ENCODE data around the gene KIAA1671.

KIAA1671 gene

GRCh38 chr22:25208743-25209505 lies 256.4 kb downstream of the KIAA1671 start:
- H3K4me3 ChIP-seq (ENCODE audit: low read depth, low read length): no peak overlapping the region
- no peak for DNase-seq (ENCODE audit: low read depth, low spot score)
- TF ChIP-seq CTCF (IDR thresholded peaks at IDR 0.05; ENCODE audit: low read depth, low read length): no peak
- in situ Hi-C loops (cut with HindIII; ENCODE audit: low sequenced_read_pairs): no loop called here

DNA sequence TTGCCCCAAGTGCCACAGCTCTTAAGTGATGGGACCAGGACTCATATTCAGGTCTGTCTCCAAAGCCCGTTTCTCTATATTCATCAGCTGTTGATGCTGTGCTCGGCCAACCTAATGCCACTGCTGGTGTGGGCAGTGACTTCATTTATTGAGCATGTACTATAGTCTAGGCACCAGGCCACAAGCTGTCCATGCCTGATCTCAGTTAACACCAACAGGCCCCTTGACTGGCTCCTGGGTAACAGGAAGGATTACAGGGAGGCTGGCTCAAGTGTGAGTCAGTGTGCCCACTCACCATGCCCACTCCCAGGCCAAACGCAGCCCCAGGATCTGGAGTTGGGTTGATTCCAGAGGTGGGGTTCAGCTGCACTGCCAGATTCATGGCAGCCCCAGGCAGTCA lies 258.3 kb downstream of the KIAA1671 start:
- no peak for DNase-seq (ENCODE audit: low read depth, low spot score)
- no peak overlapping the region for H3K4me3 ChIP-seq (ENCODE audit: low read depth, low read length)
- no peak for TF ChIP-seq CTCF (IDR thresholded peaks at IDR 0.05; ENCODE audit: low read depth, low read length)
- in situ Hi-C loops (cut with HindIII; ENCODE audit: low sequenced_read_pairs): no loop called here

- no peak for DNase-seq (ENCODE audit: low read depth, low spot score)
- TF ChIP-seq CTCF (IDR thresholded peaks at IDR 0.05; ENCODE audit: low read depth, low read length): no peak
- in situ Hi-C loops (cut with HindIII; ENCODE audit: low sequenced_read_pairs): no loop called here
- H3K4me3 ChIP-seq (ENCODE audit: low read depth, low read length): no peak overlapping the region
These were observed 259.8 kb downstream of the KIAA1671 start for GRCh38 chr22:25212337-25212736.

DNA sequence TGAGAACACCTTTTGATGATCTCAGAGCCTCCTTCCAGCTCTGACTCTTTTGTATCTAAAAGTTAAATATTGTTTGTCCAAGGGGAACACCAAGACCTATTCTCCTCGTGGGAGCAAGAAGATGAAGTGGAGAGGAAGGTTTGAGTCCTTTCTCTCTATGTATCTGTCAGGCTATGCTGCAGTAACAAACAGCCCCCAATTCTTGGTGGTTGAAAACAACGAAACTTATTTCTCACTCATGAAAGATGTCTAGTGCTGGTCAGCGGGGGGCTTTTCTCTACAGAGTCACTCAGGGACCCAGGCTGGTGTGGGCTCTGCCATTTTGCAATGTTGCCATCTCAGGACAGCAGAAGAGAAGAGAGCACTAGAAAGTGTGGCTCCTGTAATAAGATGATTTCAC lies 260.7 kb downstream of the KIAA1671 start:
- no peak overlapping the region for H3K4me3 ChIP-seq (ENCODE audit: low read depth, low read length)
- in situ Hi-C loops (cut with HindIII; ENCODE audit: low sequenced_read_pairs): no loop called here
- no peak for TF ChIP-seq CTCF (IDR thresholded peaks at IDR 0.05; ENCODE audit: low read depth, low read length)
- no peak for DNase-seq (ENCODE audit: low read depth, low spot score)

DNA sequence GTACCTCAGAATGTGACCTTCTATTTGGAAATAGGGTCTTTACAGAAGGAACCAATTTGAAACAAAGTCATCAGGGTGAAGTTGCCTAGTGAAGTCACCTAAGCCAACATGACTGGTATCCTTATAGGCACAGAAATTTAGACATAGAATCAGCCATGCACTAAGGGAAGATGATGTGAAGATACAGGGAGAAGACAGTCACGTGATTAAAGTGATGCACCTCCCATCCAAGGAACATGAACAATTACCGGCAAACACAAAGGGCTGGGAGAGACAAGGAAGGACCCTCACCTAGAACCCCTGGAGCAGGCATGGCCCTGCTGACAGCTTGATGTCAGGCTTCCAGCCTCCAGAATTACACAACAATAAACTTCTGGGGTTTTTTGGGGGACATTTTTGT lies 263.7 kb downstream of the KIAA1671 start:
- in situ Hi-C loops (cut with HindIII; ENCODE audit: low sequenced_read_pairs): no loop called here
- no peak for TF ChIP-seq CTCF (IDR thresholded peaks at IDR 0.05; ENCODE audit: low read depth, low read length)
- DNase-seq (ENCODE audit: low read depth, low spot score): no peak
- no peak overlapping the region for H3K4me3 ChIP-seq (ENCODE audit: low read depth, low read length)

DNA sequence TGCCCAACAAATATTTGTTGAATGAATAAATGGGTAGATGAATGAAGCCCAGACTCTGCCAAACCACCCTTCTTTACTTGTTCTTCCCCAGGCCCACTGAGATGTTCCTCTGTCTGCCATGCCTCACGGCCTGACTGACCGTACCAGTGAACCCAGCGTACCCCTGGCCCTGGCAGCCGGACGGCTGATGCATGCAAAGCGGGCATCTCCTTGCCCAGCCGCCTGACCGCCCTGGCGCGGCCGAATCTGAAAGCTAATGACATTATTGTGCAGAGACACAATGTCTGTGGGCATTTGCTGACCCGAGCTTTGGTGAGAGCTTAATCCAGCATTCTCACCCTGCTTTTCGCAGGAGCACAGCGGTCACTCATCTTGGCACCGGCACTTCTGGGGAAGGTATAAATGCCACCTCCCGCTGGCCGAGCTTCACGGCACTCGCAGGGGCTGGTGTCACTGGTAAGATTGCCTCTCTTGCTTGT lies 266.7 kb downstream of the KIAA1671 start, which contains the start of gene CRYBB2:
Gene CRYBB2, plus strand, starts transcription at position 429 of the 479 bp plus-strand sequence. CDS start 1,791 bp downstream, outside the sequence.
- TF ChIP-seq CTCF (IDR thresholded peaks at IDR 0.05; ENCODE audit: low read depth, low read length): no peak
- no peak for DNase-seq (ENCODE audit: low read depth, low spot score)
- in situ Hi-C loops (cut with HindIII; ENCODE audit: low sequenced_read_pairs): no loop called here
- no peak within 1 kb of the TSS for H3K4me3 ChIP-seq (ENCODE audit: low read depth, low read length)

All from astrocyte of the spinal cord (primary cell).